SU-DHL-6 (cell line): ENCODE results near the gene NLGN2.
A peak's percentile ranks its signal among the peaks of the same experiment; 100 is the strongest.

Source experiments
- H2AFZ ChIP-seq: fragments of 200-600 bp; sonication (generic); 2 replicates; pipeline ENCODE4 v1.6.1; 2014; ENCODE audit warnings: low read depth, mild to moderate bottlenecking, moderate library complexity, mixed read lengths, antibody characterized with exemption, low read length; ENCODE audit not compliant: severe bottlenecking
- H3F3A ChIP-seq: fragments of 200-600 bp; shearing (Covaris generic); 2 replicates; pipeline ENCODE4 v1.6.0; 2016; ENCODE audit warnings: antibody characterized with exemption, mild to moderate bottlenecking; ENCODE audit not compliant: insufficient read depth
- H3K27ac ChIP-seq: fragments of 200-600 bp; sonication (generic); 2 replicates; pipeline ENCODE4 v1.5.1; 2016; ENCODE audit warnings: low read depth, mild to moderate bottlenecking, low read length, moderate library complexity, mixed read lengths
- H3K27me3 ChIP-seq: fragments of 200-600 bp; sonication (generic), shearing (Covaris generic); 2 replicates; pipeline ENCODE4 v1.6.0; 2014; ENCODE audit warnings: mild to moderate bottlenecking, low read length
- H3K36me3 ChIP-seq: fragments of 200-600 bp; sonication (generic); 2 replicates; pipeline ENCODE4 v1.6.1; 2014; ENCODE audit warnings: mild to moderate bottlenecking, low read length, mixed read lengths
- H3K4me2 ChIP-seq: fragments of 300-600, 200-600 bp; shearing (Covaris generic), sonication (generic); 2 replicates; pipeline ENCODE4 v1.6.0; 2014; ENCODE audit warnings: low read length, low read depth, mild to moderate bottlenecking; ENCODE audit not compliant: poor library complexity, severe bottlenecking
- H3K4me3 ChIP-seq: fragments of 200-600 bp; sonication (generic); 2 replicates; pipeline ENCODE4 v1.5.1; 2014; ENCODE audit warnings: antibody characterized with exemption, low read length, mild to moderate bottlenecking, mixed read lengths; ENCODE audit not compliant: insufficient read depth, poor library complexity, severe bottlenecking
- H3K79me2 ChIP-seq: fragments of 200-600 bp; sonication (generic); 2 replicates; pipeline ENCODE4 v1.6.1; 2014; ENCODE audit warnings: mild to moderate bottlenecking, low read length, moderate library complexity; ENCODE audit not compliant: insufficient read depth
- H3K9ac ChIP-seq: fragments of 200-600 bp; sonication (generic); 2 replicates; pipeline ENCODE4 v1.7.0; 2014; ENCODE audit warnings: mild to moderate bottlenecking, low read length
- H3K9me2 ChIP-seq: fragments of 200-600 bp; sonication (generic); replicated peaks from 2 replicates; pipeline ENCODE4 v1.6.1; 2014; ENCODE audit warnings: low read length; ENCODE audit not compliant: insufficient read depth
- H3K9me3 ChIP-seq: fragments of 200-600 bp; sonication (generic); 2 replicates; pipeline ENCODE4 v1.6.1; 2014; ENCODE audit warnings: low read length, mixed read lengths; ENCODE audit not compliant: insufficient read depth
- H4K20me1 ChIP-seq: fragments of 200-600 bp; sonication (generic); 2 replicates; pipeline ENCODE4 v1.6.1; 2014; ENCODE audit warnings: low read depth, mild to moderate bottlenecking, antibody characterized with exemption, low read length, moderate library complexity, mixed read lengths
- EZH2phosphoT487 ChIP-seq: fragments of 200-600 bp; sonication (generic), shearing (Covaris generic); conservative IDR thresholded peaks from 2 replicates; pipeline ENCODE4 v1.6.1; 2018; ENCODE audit warnings: mild to moderate bottlenecking, antibody characterized with exemption, low read length, moderate library complexity, mixed read lengths
- TF ChIP-seq, protein P1 (sequence below): fragments of 200-600 bp; sonication (generic); IDR thresholded peaks from one replicate; pipeline ENCODE4 v1.5.1; 2017; ENCODE audit warnings: antibody characterized with exemption, mild to moderate bottlenecking, low read length, moderate library complexity; ENCODE audit not compliant: insufficient read depth, poor library complexity, severe bottlenecking

NLGN2 gene

GRCh38 chr17:7398612-7399011, 9.0 kb upstream of the NLGN2 start:
- no peak overlapping the region for H3K9ac ChIP-seq
- TF ChIP-seq, protein P1, sequence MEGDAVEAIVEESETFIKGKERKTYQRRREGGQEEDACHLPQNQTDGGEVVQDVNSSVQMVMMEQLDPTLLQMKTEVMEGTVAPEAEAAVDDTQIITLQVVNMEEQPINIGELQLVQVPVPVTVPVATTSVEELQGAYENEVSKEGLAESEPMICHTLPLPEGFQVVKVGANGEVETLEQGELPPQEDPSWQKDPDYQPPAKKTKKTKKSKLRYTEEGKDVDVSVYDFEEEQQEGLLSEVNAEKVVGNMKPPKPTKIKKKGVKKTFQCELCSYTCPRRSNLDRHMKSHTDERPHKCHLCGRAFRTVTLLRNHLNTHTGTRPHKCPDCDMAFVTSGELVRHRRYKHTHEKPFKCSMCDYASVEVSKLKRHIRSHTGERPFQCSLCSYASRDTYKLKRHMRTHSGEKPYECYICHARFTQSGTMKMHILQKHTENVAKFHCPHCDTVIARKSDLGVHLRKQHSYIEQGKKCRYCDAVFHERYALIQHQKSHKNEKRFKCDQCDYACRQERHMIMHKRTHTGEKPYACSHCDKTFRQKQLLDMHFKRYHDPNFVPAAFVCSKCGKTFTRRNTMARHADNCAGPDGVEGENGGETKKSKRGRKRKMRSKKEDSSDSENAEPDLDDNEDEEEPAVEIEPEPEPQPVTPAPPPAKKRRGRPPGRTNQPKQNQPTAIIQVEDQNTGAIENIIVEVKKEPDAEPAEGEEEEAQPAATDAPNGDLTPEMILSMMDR = no peak
- no peak for TF ChIP-seq EZH2phosphoT487

DNA sequence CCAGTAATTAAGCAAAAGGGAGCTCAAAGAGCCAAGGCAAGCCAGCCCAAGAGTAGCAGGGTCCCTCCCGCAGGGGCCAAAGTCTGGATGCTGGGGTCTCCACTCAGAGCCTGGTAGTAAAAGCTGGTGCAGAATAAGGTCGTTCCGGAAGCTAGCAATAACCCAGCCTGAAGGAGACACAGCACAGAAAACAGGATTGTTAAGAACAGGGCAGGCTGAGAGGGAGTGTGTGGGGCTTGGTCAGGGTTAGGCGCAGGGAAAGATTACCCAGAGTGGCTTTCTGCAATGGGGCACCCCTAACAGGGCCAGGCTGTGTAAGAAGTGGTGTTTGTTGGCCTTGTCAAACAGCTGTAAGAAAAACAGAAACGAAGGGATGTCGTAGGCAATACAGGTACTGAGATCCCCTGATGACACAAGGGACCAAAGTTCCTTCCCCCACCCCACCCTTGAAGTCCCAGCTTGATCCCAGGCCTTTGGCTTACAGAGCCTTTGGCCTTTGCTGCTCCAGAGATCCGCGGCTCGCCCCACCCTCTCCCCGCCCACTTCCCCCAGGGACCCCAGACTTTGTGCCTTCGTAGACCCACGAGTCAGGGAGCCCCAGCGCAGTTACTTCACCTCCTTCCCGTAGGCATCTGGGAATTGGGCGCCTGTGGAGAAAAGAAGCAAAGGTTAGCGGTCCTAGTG, 4.5 kb upstream of the NLGN2 start:
- H3K27me3 ChIP-seq = no peaks in the 10 kb centered on the region
- no peaks in the 10 kb centered on the region for H3F3A ChIP-seq
- no peak for TF ChIP-seq EZH2phosphoT487
- TF ChIP-seq, protein P1 = no peak
- peak overlapping the region; percentile 86 for H3K4me2 ChIP-seq
- H3K36me3 ChIP-seq = no peaks in the 10 kb centered on the region
- H3K4me3 ChIP-seq = peak overlapping the region; percentile 94
- H3K79me2 ChIP-seq = no peaks in the 10 kb centered on the region
- no peaks in the 10 kb centered on the region for H4K20me1 ChIP-seq
- no peaks in the 10 kb centered on the region for H3K9me3 ChIP-seq
- peak overlapping the region; percentile 80 for H2AFZ ChIP-seq
- H3K27ac ChIP-seq = peak overlapping the region; percentile 54
- H3K9me2 ChIP-seq = no peaks in the 10 kb centered on the region
- H3K9ac ChIP-seq = peak overlapping the region; percentile 86

More at GRCh38 chr17:7398612-7399011, 9.0 kb upstream of the NLGN2 start:
- no peaks in the 10 kb centered on the region for H3F3A ChIP-seq
- H4K20me1 ChIP-seq = no peaks in the 10 kb centered on the region
- H3K4me2 ChIP-seq = no peak overlapping the region
- H3K79me2 ChIP-seq = no peaks in the 10 kb centered on the region
- no peaks in the 10 kb centered on the region for H3K9me3 ChIP-seq
- no peaks in the 10 kb centered on the region for H3K9me2 ChIP-seq
- H3K36me3 ChIP-seq = no peaks in the 10 kb centered on the region
- no peak overlapping the region for H3K4me3 ChIP-seq
- no peak overlapping the region for H3K27ac ChIP-seq
- H2AFZ ChIP-seq = no peak overlapping the region
- H3K27me3 ChIP-seq = no peaks in the 10 kb centered on the region

- peak overlapping the region; percentile 54 for H3K27ac ChIP-seq
- H3K36me3 ChIP-seq = no peaks in the 10 kb centered on the region
- peak overlapping the region; percentile 94 for H3K4me3 ChIP-seq
- no peaks in the 10 kb centered on the region for H3K9me2 ChIP-seq
- H3K79me2 ChIP-seq = no peaks in the 10 kb centered on the region
- no peaks in the 10 kb centered on the region for H3K9me3 ChIP-seq
- peak overlapping the region; percentile 86 for H3K4me2 ChIP-seq
- H3K27me3 ChIP-seq = no peaks in the 10 kb centered on the region
- peak overlapping the region; percentile 80 for H2AFZ ChIP-seq
- no peaks in the 10 kb centered on the region for H3F3A ChIP-seq
- TF ChIP-seq, protein P1 = no peak
- TF ChIP-seq EZH2phosphoT487 = no peak
- no peaks in the 10 kb centered on the region for H4K20me1 ChIP-seq
- peak overlapping the region; percentile 86 for H3K9ac ChIP-seq
Measured at GRCh38 chr17:7403727-7403976, 4.0 kb upstream of the NLGN2 start.
